GM23338 (cell line): Measurements from ENCODE around the gene TOMM5. TPM values are rescaled to one million over a fixed set of nuclear protein-coding genes. Genes with fewer than 3 reads are reported as not detected.

Experiments used
- ATAC-seq: fragments of 200-7000 bp; cut with Tn5 transposase; 3 replicates; pipeline ENCODE4 v1.9.1; 2020
- DNase-seq: peaks from one replicate; pipeline ENCODE4 v3.0.0-alpha.2; 2015; ENCODE audit warnings: low spot score
- H2AFZ ChIP-seq: fragments of 200-600 bp; sonication (generic); 2 replicates; pipeline ENCODE4 v1.8.0; 2016; ENCODE audit warnings: antibody characterized with exemption, mild to moderate bottlenecking, moderate library complexity
- H3F3A ChIP-seq: fragments of 200-600 bp; sonication (generic); replicated peaks from 2 replicates; pipeline ENCODE4 v1.8.0; 2017; ENCODE audit warnings: antibody characterized with exemption, mixed run types, low read depth
- H3K27ac ChIP-seq: fragments of 200-600 bp; sonication (generic); 2 replicates; pipeline ENCODE4 v1.6.1; 2016; ENCODE audit warnings: low read depth
- H3K27me3 ChIP-seq: fragments of 200-600 bp; sonication (generic); 2 replicates; pipeline ENCODE4 v1.8.0; 2016; ENCODE audit warnings: mild to moderate bottlenecking, mixed run types, moderate library complexity; ENCODE audit not compliant: insufficient read depth
- H3K36me3 ChIP-seq: fragments of 200-600 bp; sonication (generic); 2 replicates; pipeline ENCODE4 v1.8.0; 2016; ENCODE audit warnings: mild to moderate bottlenecking; ENCODE audit not compliant: insufficient read depth
- H3K4me1 ChIP-seq: fragments of 200-600 bp; sonication (generic); 2 replicates; pipeline ENCODE4 v1.8.0; 2016; ENCODE audit warnings: mild to moderate bottlenecking, moderate library complexity; ENCODE audit not compliant: insufficient read depth
- H3K4me2 ChIP-seq: fragments of 200-600 bp; sonication (generic); 2 replicates; pipeline ENCODE4 v1.7.1; 2017; ENCODE audit warnings: mixed run types
- H3K4me3 ChIP-seq: fragments of 200-600 bp; sonication (generic); 2 replicates; pipeline ENCODE4 v1.6.1; 2016; ENCODE audit warnings: mixed run types
- H3K79me2 ChIP-seq: fragments of 200-600 bp; sonication (generic); replicated peaks from 2 replicates; pipeline ENCODE4 v1.8.0; 2017; ENCODE audit warnings: mild to moderate bottlenecking; ENCODE audit not compliant: insufficient read depth
- H3K9me2 ChIP-seq: fragments of 200-600 bp; sonication (generic); 2 replicates; pipeline ENCODE4 v1.8.0; 2017; ENCODE audit not compliant: insufficient read depth
- H4K20me1 ChIP-seq: fragments of 200-600 bp; sonication (generic); replicated peaks from 2 replicates; pipeline ENCODE4 v1.8.0; 2017; ENCODE audit warnings: mild to moderate bottlenecking; ENCODE audit not compliant: insufficient read depth
- H3K27ac Mint-ChIP-seq: 2 replicates; pipeline ENCODE4 v1.8.0; 2020; ENCODE audit warnings: inconsistent platforms, mild to moderate bottlenecking, moderate library complexity, mixed read lengths
- H3K27me3 Mint-ChIP-seq: 3 replicates; pipeline ENCODE4 v1.8.0; 2022; ENCODE audit warnings: low read depth, mild to moderate bottlenecking, moderate library complexity, mixed read lengths, inconsistent platforms; ENCODE audit not compliant: insufficient read depth, poor library complexity
- H3K36me3 Mint-ChIP-seq: 3 replicates; pipeline ENCODE4 v1.8.0; 2021; ENCODE audit warnings: low read depth, mild to moderate bottlenecking, inconsistent platforms, moderate library complexity, mixed read lengths
- H3K4me1 Mint-ChIP-seq: 3 replicates; pipeline ENCODE4 v1.8.0; 2020; ENCODE audit warnings: mild to moderate bottlenecking, inconsistent platforms, mixed read lengths
- H3K4me3 Mint-ChIP-seq: 3 replicates; pipeline ENCODE4 v1.8.0; 2021; ENCODE audit warnings: moderate library complexity, mild to moderate bottlenecking, inconsistent platforms, mixed read lengths
- H3K9me3 Mint-ChIP-seq: 3 replicates; pipeline ENCODE4 v1.8.0; 2020; ENCODE audit warnings: moderate library complexity, mild to moderate bottlenecking, inconsistent platforms, mixed read lengths
- CREB1 ChIP-seq: fragments of 250-450 bp; sonication (Bioruptor Pico); IDR thresholded peaks from 2 replicates; pipeline ENCODE4 v1.5.0; 2020; ENCODE audit warnings: low read depth, mild to moderate bottlenecking, moderate library complexity
- EZH2 ChIP-seq: fragments of 200-600 bp; sonication (generic); IDR thresholded peaks from one replicate; pipeline ENCODE4 v1.8.0; 2017; ENCODE audit warnings: antibody characterized with exemption, mild to moderate bottlenecking, low read depth; ENCODE audit not compliant: unreplicated experiment
- EZH2phosphoT487 ChIP-seq: fragments of 200-600 bp; sonication (generic); IDR thresholded peaks from one replicate; pipeline ENCODE4 v1.8.1; 2018; ENCODE audit warnings: antibody characterized with exemption; ENCODE audit not compliant: unreplicated experiment
- JUNB ChIP-seq: IDR thresholded peaks from one replicate; pipeline ENCODE4 v1.6.1; 2016; ENCODE audit warnings: antibody characterized with exemption; ENCODE audit not compliant: unreplicated experiment
- NANOG ChIP-seq: IDR thresholded peaks from 2 replicates; pipeline ENCODE4 v1.6.1; 2016; ENCODE audit warnings: antibody characterized with exemption, borderline replicate concordance
- STAT1 ChIP-seq: IDR thresholded peaks from one replicate; pipeline ENCODE4 v1.6.1; 2016; ENCODE audit warnings: antibody characterized with exemption; ENCODE audit not compliant: unreplicated experiment
- ZNF114 ChIP-seq: fragments of 250-450 bp; sonication (Bioruptor Pico); IDR thresholded peaks from 2 replicates; pipeline ENCODE4 v1.5.0; 2020; ENCODE audit warnings: mild to moderate bottlenecking, moderate library complexity
- ZNF331 ChIP-seq: fragments of 250-450 bp; sonication (Bioruptor Pico); IDR thresholded peaks from 2 replicates; pipeline ENCODE4 v1.5.0; 2020; ENCODE audit warnings: low read depth, mild to moderate bottlenecking, moderate library complexity
- polyA plus RNA-seq: library from polyadenylated mRNA; unstranded; fragments of >200 nt; fragmentation: Nextera tagmentation; extraction: Ambion mirVana; gene quantifications from 2 replicates; pipeline ENCODE4 v1.2.1, GENCODE V29; 2016
- total RNA-seq: library from RNA; depleted of rRNA; stranded (reverse); fragments of >200 nt; shearing (Covaris generic); gene quantifications from 2 replicates; pipeline ENCODE4 v1.2.3, GENCODE V29; 2014
- TF ChIP-seq, protein P1 (sequence below), 2 experiments: fragments of 200-600 bp in 1 of 2; sonication (generic) in 1 of 2; conservative IDR thresholded peaks; 2 replicates each; pipeline versions ENCODE4 v1.5.1 to v1.6.1; 2016 to 2017; ENCODE audit warnings: antibody characterized with exemption in 2 of 2, low read depth in 2 of 2, mild to moderate bottlenecking in 2 of 2, moderate library complexity in 1 of 2
- TF ChIP-seq, protein P2 (sequence below): IDR thresholded peaks from 2 replicates; pipeline ENCODE4 v1.6.1; 2016; ENCODE audit warnings: antibody characterized with exemption

TOMM5 gene
- total and polyA plus RNA-seq, 2 experiments from 2014 or later = 158 to 529 TPM

DNA sequence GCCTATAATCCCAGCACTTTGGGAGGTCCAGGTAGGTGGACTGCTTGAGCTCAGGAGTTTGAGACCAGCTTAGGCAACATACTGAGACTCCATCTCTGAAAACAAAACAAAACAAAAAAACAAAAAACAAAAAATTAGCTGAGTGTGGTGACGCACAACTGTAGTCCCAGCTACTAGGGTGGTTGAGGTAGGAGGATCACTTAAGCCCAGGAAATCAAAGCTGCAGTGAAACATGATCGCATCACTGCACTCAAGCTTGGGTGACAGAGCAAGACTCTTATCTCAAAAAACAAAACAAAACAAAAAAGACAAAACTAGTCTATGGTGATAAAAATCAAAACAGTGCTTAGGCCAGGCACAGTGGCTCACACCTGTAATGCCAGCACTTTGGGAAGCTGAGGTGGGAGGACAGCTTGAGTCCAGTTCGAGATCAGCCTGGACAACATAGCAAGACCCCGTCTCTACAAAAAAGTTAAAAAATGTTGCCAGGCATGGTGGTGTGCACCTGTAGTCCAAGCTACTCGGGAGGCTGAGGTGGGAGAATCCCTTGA lies 45.0 kb downstream of the TOMM5 start (continued):
- TF ChIP-seq NANOG (no peak), CREB1 (CRISPR knock-in tag) (no peak), JUNB (no peak), ZNF331 (CRISPR knock-in tag) (no peak), EZH2phosphoT487 (no peak)

DNA sequence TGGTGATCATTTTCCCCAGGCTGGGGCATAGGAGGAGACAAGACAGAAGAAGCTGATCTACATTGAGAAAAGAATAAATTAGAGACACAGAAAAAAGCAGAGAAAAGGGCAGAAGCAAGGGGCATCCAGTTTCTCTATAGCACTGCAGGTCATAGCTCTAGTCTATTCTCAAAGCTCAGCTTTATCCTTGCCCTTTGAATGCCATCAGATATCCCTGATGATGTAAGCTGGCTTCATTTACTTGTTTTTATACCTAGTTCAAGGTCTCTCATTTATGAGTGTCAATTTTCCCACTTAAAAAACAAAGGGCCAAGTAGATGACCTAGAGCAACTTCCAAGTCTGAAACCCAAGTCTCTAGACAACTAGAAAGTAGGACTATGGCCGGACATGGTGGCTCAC lies 48.9 kb downstream of the TOMM5 start:
- Mint-ChIP-seq H3K4me3 (no peak overlapping the region), H3K27me3 (peaks cover 4% of the 10 kb centered on the region), H3K4me1 (no peaks in the 10 kb centered on the region), H3K9me3 (no peaks in the 10 kb centered on the region), H3K36me3 (peaks cover 12% of the 10 kb centered on the region), H3K27ac (no peak overlapping the region)
- Histone ChIP-seq H3K27me3 (no peaks in the 10 kb centered on the region), H3K79me2 (no peaks in the 10 kb centered on the region), H3K4me2 (no peak overlapping the region), H3K9me2 (no peaks in the 10 kb centered on the region), H3K4me1 (no peaks in the 10 kb centered on the region), H4K20me1 (no peaks in the 10 kb centered on the region), H2AFZ (no peak overlapping the region), H3K36me3 (no peaks in the 10 kb centered on the region), H3K4me3 (no peak overlapping the region), H3F3A (no peaks in the 10 kb centered on the region), H3K27ac (no peak overlapping the region)
- DNase-seq = no peak
- no peak for ATAC-seq
- TF ChIP-seq STAT1 = no peak
- no peak for TF ChIP-seq JUNB
- TF ChIP-seq, protein P1, sequence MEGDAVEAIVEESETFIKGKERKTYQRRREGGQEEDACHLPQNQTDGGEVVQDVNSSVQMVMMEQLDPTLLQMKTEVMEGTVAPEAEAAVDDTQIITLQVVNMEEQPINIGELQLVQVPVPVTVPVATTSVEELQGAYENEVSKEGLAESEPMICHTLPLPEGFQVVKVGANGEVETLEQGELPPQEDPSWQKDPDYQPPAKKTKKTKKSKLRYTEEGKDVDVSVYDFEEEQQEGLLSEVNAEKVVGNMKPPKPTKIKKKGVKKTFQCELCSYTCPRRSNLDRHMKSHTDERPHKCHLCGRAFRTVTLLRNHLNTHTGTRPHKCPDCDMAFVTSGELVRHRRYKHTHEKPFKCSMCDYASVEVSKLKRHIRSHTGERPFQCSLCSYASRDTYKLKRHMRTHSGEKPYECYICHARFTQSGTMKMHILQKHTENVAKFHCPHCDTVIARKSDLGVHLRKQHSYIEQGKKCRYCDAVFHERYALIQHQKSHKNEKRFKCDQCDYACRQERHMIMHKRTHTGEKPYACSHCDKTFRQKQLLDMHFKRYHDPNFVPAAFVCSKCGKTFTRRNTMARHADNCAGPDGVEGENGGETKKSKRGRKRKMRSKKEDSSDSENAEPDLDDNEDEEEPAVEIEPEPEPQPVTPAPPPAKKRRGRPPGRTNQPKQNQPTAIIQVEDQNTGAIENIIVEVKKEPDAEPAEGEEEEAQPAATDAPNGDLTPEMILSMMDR (conservative IDR thresholded peaks at IDR 0.05; ENCODE audit: low read depth in 2 of 2) = no peak
- TF ChIP-seq, protein P2, sequence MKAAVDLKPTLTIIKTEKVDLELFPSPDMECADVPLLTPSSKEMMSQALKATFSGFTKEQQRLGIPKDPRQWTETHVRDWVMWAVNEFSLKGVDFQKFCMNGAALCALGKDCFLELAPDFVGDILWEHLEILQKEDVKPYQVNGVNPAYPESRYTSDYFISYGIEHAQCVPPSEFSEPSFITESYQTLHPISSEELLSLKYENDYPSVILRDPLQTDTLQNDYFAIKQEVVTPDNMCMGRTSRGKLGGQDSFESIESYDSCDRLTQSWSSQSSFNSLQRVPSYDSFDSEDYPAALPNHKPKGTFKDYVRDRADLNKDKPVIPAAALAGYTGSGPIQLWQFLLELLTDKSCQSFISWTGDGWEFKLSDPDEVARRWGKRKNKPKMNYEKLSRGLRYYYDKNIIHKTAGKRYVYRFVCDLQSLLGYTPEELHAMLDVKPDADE = no peak
- TF ChIP-seq ZNF114 = no peak
- TF ChIP-seq EZH2phosphoT487 = no peak

DNA sequence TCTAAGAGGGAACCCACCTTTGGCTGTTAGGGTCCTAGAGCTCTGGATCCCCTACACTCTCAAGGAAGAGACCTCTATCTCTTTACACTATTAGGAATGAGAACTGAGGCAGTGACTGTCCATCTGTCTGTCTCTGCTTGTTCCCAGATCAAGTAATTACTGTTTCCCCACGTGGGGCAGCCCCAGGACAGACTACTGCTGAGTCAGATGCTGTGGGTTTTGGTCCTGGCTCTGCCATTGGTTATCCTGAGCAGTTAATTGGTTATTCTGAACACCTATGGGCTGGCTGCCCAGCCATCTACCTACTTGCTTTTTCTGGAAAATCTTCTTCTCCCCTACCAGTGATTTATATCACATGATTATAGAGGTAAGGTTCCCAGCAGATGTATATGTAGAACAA lies 49.5 kb downstream of the TOMM5 start:
- Histone ChIP-seq H3K36me3 (peaks cover 4% of the 10 kb centered on the region; the same call in 1 of the 2 replicates), H3K4me3 (no peak overlapping the region), H3K27ac (no peak overlapping the region), H3K27me3 (no peaks in the 10 kb centered on the region), H2AFZ (no peak overlapping the region), H3K79me2 (no peaks in the 10 kb centered on the region), H3F3A (no peaks in the 10 kb centered on the region), H3K4me1 (no peaks in the 10 kb centered on the region), H3K9me2 (no peaks in the 10 kb centered on the region), H3K4me2 (no peak overlapping the region), H4K20me1 (no peaks in the 10 kb centered on the region)
- Mint-ChIP-seq H3K27ac (no peak overlapping the region), H3K9me3 (no peaks in the 10 kb centered on the region), H3K4me1 (no peaks in the 10 kb centered on the region), H3K4me3 (no peak overlapping the region), H3K27me3 (peaks cover 4% of the 10 kb centered on the region), H3K36me3 (peaks cover 16% of the 10 kb centered on the region)
- ATAC-seq (no peak), DNase-seq (no peak)
- TF ChIP-seq, protein P2 = no peak
- TF ChIP-seq EZH2phosphoT487 (no peak), CREB1 (CRISPR knock-in tag) (no peak), JUNB (no peak), EZH2 (no peak)
